DND-41 (cell line): ENCODE measurements around the gene LIX1.

Experiments
- ATAC-seq: fragments of 200-7000 bp; cut with Tn5 transposase; 3 replicates; pipeline ENCODE4 v1.9.1; 2021; ENCODE audit warnings: low read depth; ENCODE audit not compliant: insufficient read depth
- DNase-seq: peaks from one replicate; pipeline ENCODE4 v3.0.0-alpha.2; 2020
- H2AFZ ChIP-seq: 2 replicates; pipeline ENCODE4 v1.6.0; 2012; ENCODE audit warnings: low read depth, low read length
- H3K27ac ChIP-seq: 2 replicates; pipeline ENCODE4 v1.5.1; 2012; ENCODE audit warnings: low read length, inconsistent platforms
- H3K27me3 ChIP-seq: fragments of 200-600 bp; sonication (generic); 2 replicates; pipeline ENCODE4 v1.6.0; 2012; ENCODE audit warnings: low read length, mild to moderate bottlenecking, inconsistent platforms; ENCODE audit not compliant: insufficient read depth, poor library complexity
- H3K36me3 ChIP-seq: 2 replicates; pipeline ENCODE4 v1.5.1; 2012; ENCODE audit warnings: low read length, inconsistent platforms; ENCODE audit not compliant: insufficient read depth
- H3K4me1 ChIP-seq: 2 replicates; pipeline ENCODE4 v1.5.1; 2012; ENCODE audit warnings: mild to moderate bottlenecking, low read length; ENCODE audit not compliant: insufficient read depth
- H3K4me2 ChIP-seq: 2 replicates; pipeline ENCODE4 v1.6.0; 2012; ENCODE audit warnings: mild to moderate bottlenecking, moderate library complexity, low read length, inconsistent platforms; ENCODE audit not compliant: insufficient read depth
- H3K4me3 ChIP-seq, 2 experiments: fragments of 200-600 bp in 1 of 2; shearing (Covaris generic) in 1 of 2; 2 replicates each; pipeline ENCODE4 v1.5.1; 2012 to 2016; ENCODE audit warnings: inconsistent platforms in 2 of 2, low read length in 2 of 2, mild to moderate bottlenecking in 2 of 2, low read depth in 1 of 2, moderate library complexity in 1 of 2
- H3K79me2 ChIP-seq: 2 replicates; pipeline ENCODE4 v1.6.0; 2012; ENCODE audit warnings: low read length, inconsistent platforms; ENCODE audit not compliant: insufficient read depth
- H3K9ac ChIP-seq: 2 replicates; pipeline ENCODE4 v1.6.0; 2012; ENCODE audit warnings: low read depth, mild to moderate bottlenecking, inconsistent platforms, low read length, moderate library complexity
- H3K9me3 ChIP-seq: 2 replicates; pipeline ENCODE4 v1.5.1; 2012; ENCODE audit warnings: low read length, moderate library complexity, mild to moderate bottlenecking, inconsistent platforms; ENCODE audit not compliant: insufficient read depth, severe bottlenecking
- H4K20me1 ChIP-seq: 2 replicates; pipeline ENCODE4 v1.6.0; 2012; ENCODE audit warnings: low read length; ENCODE audit not compliant: insufficient read depth
- EZH2 ChIP-seq: IDR thresholded peaks from 3 replicates; pipeline ENCODE4 v1.6.1; 2012; ENCODE audit warnings: borderline replicate concordance, low read depth, mild to moderate bottlenecking, moderate library complexity, low read length, inconsistent platforms; ENCODE audit not compliant: severe bottlenecking
- TF ChIP-seq, protein P1 (sequence below): IDR thresholded peaks from 2 replicates; pipeline ENCODE4 v1.5.1; 2012; ENCODE audit warnings: borderline replicate concordance, low read length, moderate library complexity, mild to moderate bottlenecking; ENCODE audit not compliant: poor library complexity, severe bottlenecking; ENCODE audit errors: extremely low read depth

LIX1 gene

DNA sequence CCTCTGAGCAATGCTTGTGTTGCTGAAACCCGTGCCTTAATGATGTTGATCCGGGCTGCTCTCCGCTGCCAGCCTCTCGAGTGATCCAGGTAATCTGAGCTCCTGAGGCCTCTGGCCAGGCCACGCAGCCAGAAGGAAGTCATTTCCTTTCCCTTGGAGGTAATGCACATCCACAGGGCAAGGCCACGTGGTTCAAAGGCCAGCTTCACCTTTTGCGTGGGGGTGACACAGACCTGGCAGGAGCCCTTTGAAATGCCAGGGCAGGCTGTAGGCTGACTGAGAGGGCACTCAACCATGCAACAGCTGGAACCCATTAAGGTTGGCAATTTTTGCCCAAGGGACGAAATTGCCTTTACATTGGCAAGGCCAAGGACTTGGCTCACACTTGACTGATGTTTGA is 80.4 kb downstream of the LIX1 start:
- Histone ChIP-seq H3K79me2 (no peaks in the 10 kb centered on the region), H3K9me3 (peaks cover 10% of the 10 kb centered on the region), H3K36me3 (no peaks in the 10 kb centered on the region), H3K27me3 (no peaks in the 10 kb centered on the region), H3K9ac (no peak overlapping the region), H2AFZ (no peak overlapping the region), H3K4me2 (no peak overlapping the region), H4K20me1 (no peaks in the 10 kb centered on the region), H3K4me1 (no peaks in the 10 kb centered on the region), H3K4me3 (no peak overlapping the region), H3K27ac (no peak overlapping the region)
- ATAC-seq = no peak
- TF ChIP-seq, protein P1, sequence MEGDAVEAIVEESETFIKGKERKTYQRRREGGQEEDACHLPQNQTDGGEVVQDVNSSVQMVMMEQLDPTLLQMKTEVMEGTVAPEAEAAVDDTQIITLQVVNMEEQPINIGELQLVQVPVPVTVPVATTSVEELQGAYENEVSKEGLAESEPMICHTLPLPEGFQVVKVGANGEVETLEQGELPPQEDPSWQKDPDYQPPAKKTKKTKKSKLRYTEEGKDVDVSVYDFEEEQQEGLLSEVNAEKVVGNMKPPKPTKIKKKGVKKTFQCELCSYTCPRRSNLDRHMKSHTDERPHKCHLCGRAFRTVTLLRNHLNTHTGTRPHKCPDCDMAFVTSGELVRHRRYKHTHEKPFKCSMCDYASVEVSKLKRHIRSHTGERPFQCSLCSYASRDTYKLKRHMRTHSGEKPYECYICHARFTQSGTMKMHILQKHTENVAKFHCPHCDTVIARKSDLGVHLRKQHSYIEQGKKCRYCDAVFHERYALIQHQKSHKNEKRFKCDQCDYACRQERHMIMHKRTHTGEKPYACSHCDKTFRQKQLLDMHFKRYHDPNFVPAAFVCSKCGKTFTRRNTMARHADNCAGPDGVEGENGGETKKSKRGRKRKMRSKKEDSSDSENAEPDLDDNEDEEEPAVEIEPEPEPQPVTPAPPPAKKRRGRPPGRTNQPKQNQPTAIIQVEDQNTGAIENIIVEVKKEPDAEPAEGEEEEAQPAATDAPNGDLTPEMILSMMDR = no peak
- no peak for TF ChIP-seq EZH2
- no peak for DNase-seq

DNA sequence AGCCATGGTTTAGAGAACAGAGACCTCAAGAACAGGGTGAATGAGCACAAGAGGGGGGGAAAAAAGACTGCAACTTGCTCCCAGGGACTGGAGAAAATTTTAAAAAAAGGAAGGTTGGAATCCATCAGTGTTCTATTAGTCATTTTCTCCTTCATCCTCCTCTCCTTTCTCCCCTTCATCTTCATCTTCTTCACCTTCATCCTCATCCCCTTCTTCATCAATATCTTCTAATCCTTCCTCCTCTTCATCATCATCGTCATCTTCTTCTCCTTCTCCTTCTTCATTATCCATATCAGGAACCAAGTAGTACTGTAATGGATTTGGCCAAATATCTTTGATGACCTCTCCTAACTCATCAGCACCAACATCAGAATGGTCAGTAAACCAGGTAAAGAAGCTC is 86.1 kb downstream of the LIX1 start:
- Histone ChIP-seq H3K9ac (no peak overlapping the region), H4K20me1 (no peaks in the 10 kb centered on the region), H3K36me3 (no peaks in the 10 kb centered on the region), H3K27ac (no peak overlapping the region), H3K4me3 (no peak overlapping the region), H3K27me3 (no peaks in the 10 kb centered on the region), H3K79me2 (no peaks in the 10 kb centered on the region), H2AFZ (no peak overlapping the region), H3K4me2 (no peak overlapping the region), H3K9me3 (peaks cover 10% of the 10 kb centered on the region), H3K4me1 (no peaks in the 10 kb centered on the region)
- no peak for TF ChIP-seq EZH2
- TF ChIP-seq, protein P1 = no peak
- DNase-seq (no peak), ATAC-seq (no peak)

DNA sequence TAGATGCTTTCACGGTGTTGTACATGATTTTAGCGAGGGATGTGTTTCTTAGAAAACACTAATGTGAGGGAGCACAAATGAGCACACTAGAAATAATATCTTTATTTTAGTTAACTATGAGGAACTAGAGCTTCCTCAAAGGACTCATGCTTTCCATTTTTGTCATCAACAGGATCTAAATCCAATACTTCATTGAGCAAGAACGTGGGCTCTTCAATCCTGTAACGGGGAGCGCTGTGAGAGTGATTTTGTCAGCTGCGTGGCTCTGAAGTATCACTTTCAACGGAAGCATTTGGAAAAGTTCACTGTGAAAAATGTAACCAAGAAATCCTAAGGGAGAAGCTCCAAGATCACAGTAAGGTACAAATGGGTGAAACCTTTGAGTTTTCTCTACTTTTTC is 93.2 kb downstream of the LIX1 start:
- H3K4me3 ChIP-seq = no peak overlapping the region
- H3K4me1 ChIP-seq = peaks cover 3% of the 10 kb centered on the region; the same call in 1 of the 2 replicates
- no peaks in the 10 kb centered on the region for H3K79me2 ChIP-seq
- no peaks in the 10 kb centered on the region for H3K36me3 ChIP-seq
- H3K4me2 ChIP-seq = no peak overlapping the region
- TF ChIP-seq, protein P1 = no peak
- TF ChIP-seq EZH2 = no peak
- H3K9me3 ChIP-seq = no peaks in the 10 kb centered on the region
- H3K9ac ChIP-seq = no peak overlapping the region
- ATAC-seq (no peak), DNase-seq (no peak)
- no peaks in the 10 kb centered on the region for H4K20me1 ChIP-seq
- no peak overlapping the region for H3K27ac ChIP-seq
- H3K27me3 ChIP-seq = no peaks in the 10 kb centered on the region
- H2AFZ ChIP-seq = no peak overlapping the region

GRCh38 chr5:97047076-97047475 is 95.3 kb downstream of the LIX1 start:
- ATAC-seq = no peak
- no peak for DNase-seq

More at GRCh38 chr5:97047076-97047475, 95.3 kb downstream of the LIX1 start:
- Histone ChIP-seq H3K27ac (no peak overlapping the region), H4K20me1 (no peaks in the 10 kb centered on the region), H3K9ac (no peak overlapping the region), H3K4me2 (no peak overlapping the region), H3K4me3 (no peak overlapping the region), H3K9me3 (no peaks in the 10 kb centered on the region), H2AFZ (no peak overlapping the region), H3K4me1 (peaks cover 3% of the 10 kb centered on the region; the same call in 1 of the 2 replicates), H3K27me3 (no peaks in the 10 kb centered on the region), H3K36me3 (no peaks in the 10 kb centered on the region), H3K79me2 (no peaks in the 10 kb centered on the region)
- TF ChIP-seq, protein P1 = no peak
- TF ChIP-seq EZH2 = no peak
